ENCODE results near the gene PRAMEF27.
"Not testable (repeated sequence)": the region's sequence is repeated elsewhere in the genome, so short reads cannot be mapped to it uniquely, and the experiment has no call there.

The PRAMEF27 gene

DNA sequence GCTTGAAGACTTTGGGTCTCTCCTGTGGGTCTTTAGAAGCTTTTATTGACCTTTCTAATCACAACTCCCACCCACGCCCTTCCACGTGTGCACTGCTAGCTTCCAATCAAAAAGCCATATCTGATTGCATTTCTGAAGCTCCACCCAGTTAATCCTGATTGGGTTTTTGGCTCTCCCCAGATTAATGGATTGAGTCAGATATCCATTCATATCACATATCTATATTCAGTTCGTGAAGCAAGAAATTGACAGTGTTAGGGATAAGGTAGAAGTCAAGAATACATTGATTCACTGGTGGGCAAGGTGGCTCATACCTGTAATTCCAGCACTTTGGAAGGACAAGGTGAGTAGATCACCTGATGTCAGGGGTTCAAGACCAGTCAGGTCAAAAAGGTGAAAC, at the start of gene PRAMEF27:
Gene PRAMEF27, minus strand, starts transcription at position 101 of the 400 bp plus-strand sequence. CDS start 2,916 bp downstream, outside the sequence.
- H3K27me3 ChIP-seq (ENCODE audit: control insufficient read depth, insufficient read depth, low read length); H3K27ac ChIP-seq (ENCODE audit: low read length); DNase-seq (ENCODE audit: low read depth, low spot score); H3K4me3 ChIP-seq (ENCODE audit: low read length); H3K36me3 ChIP-seq (ENCODE audit: control insufficient read depth, insufficient read depth, low read length); H3K9me3 ChIP-seq (ENCODE audit: control insufficient read depth, insufficient read depth, low read length); H3K4me1 ChIP-seq (ENCODE audit: control insufficient read depth, insufficient read depth, low read length): not testable (repeated sequence)
- no CpG with 5 or more reads among the region's 3 CpGs for WGBS (ENCODE audit: insufficient coverage, insufficient read length)

GRCh38 chr1:13070474-13070873, 14.1 kb upstream of the PRAMEF27 start, which contains the start of gene PRAMEF25:
Gene PRAMEF25 (plus strand): TSS chr1:13070774. CDS start chr1:13073694, 2,920 bp downstream.
- not testable (repeated sequence) for H3K4me1 ChIP-seq (ENCODE audit: control insufficient read depth, insufficient read depth, low read length); H3K27ac ChIP-seq (ENCODE audit: low read length); H3K9me3 ChIP-seq (ENCODE audit: control insufficient read depth, insufficient read depth, low read length); H3K4me3 ChIP-seq (ENCODE audit: low read length); H3K27me3 ChIP-seq (ENCODE audit: control insufficient read depth, insufficient read depth, low read length); H3K36me3 ChIP-seq (ENCODE audit: control insufficient read depth, insufficient read depth, low read length); DNase-seq (ENCODE audit: low read depth, low spot score)
- no CpG with 5 or more reads among the region's 4 CpGs for WGBS (ENCODE audit: insufficient coverage, insufficient read length)

GRCh38 chr1:13019846-13020245, 36.5 kb downstream of the PRAMEF27 start:
- no CpG with 5 or more reads among the region's 9 CpGs for WGBS (ENCODE audit: insufficient coverage, insufficient read length)
- DNase-seq (ENCODE audit: low read depth, low spot score), result not testable (repeated sequence)

DNA sequence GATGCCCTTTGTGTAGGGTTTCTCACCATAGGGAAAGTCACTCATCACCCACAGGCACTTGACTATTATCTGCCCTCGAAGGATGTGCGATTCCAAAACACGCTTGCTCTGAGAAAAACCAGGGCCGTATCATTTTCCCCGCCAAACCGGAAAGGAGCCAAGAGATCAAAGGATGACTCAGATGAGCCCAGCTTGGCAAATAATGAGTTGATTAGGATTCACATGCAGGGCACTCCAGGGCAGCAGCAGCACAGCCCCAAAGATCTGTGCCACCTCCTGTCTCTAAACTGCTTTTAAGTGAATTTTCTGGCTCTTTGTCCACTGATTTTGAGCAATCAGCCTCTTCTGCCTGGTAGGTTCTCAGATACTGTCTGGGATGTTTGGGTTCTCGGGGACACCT, 44.4 kb downstream of the PRAMEF27 start:
- not testable (repeated sequence) for H3K27ac ChIP-seq (ENCODE audit: low read length); H3K36me3 ChIP-seq (ENCODE audit: control insufficient read depth, insufficient read depth, low read length); H3K27me3 ChIP-seq (ENCODE audit: control insufficient read depth, insufficient read depth, low read length); DNase-seq (ENCODE audit: low read depth, low spot score); H3K4me3 ChIP-seq (ENCODE audit: low read length); H3K4me1 ChIP-seq (ENCODE audit: control insufficient read depth, insufficient read depth, low read length); H3K9me3 ChIP-seq (ENCODE audit: control insufficient read depth, insufficient read depth, low read length)
- no CpG with 5 or more reads among the region's 7 CpGs for WGBS (ENCODE audit: insufficient coverage, insufficient read length)

More at GRCh38 chr1:13019846-13020245, 36.5 kb downstream of the PRAMEF27 start:
- not testable (repeated sequence) for H3K27ac ChIP-seq (ENCODE audit: low read length); H3K27me3 ChIP-seq (ENCODE audit: control insufficient read depth, insufficient read depth, low read length); H3K36me3 ChIP-seq (ENCODE audit: control insufficient read depth, insufficient read depth, low read length); H3K9me3 ChIP-seq (ENCODE audit: control insufficient read depth, insufficient read depth, low read length); H3K4me3 ChIP-seq (ENCODE audit: low read length); H3K4me1 ChIP-seq (ENCODE audit: control insufficient read depth, insufficient read depth, low read length)

GRCh38 chr1:13009348-13009747, 47.0 kb downstream of the PRAMEF27 start:
- H3K9me3 ChIP-seq (ENCODE audit: control insufficient read depth, insufficient read depth, low read length); H3K4me3 ChIP-seq (ENCODE audit: low read length); H3K27me3 ChIP-seq (ENCODE audit: control insufficient read depth, insufficient read depth, low read length); DNase-seq (ENCODE audit: low read depth, low spot score); H3K4me1 ChIP-seq (ENCODE audit: control insufficient read depth, insufficient read depth, low read length); H3K27ac ChIP-seq (ENCODE audit: low read length); H3K36me3 ChIP-seq (ENCODE audit: control insufficient read depth, insufficient read depth, low read length): not testable (repeated sequence)
- no CpG with 5 or more reads among the region's 3 CpGs for WGBS (ENCODE audit: insufficient coverage, insufficient read length)

DNA sequence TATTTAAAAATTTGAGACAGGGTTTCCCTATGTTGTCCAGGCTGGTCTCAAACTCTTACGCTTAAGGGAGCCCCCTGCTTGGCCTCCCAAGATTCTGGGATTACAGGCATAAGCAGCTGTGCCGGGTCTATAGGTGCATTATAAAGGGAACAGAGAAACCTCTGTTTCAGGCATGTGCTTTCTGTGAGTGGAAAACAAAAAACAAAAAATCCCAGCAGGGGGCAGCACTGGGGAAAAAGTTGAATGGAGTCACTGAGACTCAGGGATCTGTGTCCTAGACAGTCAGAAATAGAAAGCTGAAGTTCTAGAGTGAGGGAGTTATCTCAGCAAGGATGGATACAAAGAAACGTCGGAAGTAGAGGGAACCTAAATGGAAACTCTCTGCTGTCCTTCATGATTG, 50.6 kb downstream of the PRAMEF27 start:
- DNase-seq (ENCODE audit: low read depth, low spot score); H3K27ac ChIP-seq (ENCODE audit: low read length); H3K27me3 ChIP-seq (ENCODE audit: control insufficient read depth, insufficient read depth, low read length); H3K36me3 ChIP-seq (ENCODE audit: control insufficient read depth, insufficient read depth, low read length); H3K4me3 ChIP-seq (ENCODE audit: low read length); H3K4me1 ChIP-seq (ENCODE audit: control insufficient read depth, insufficient read depth, low read length); H3K9me3 ChIP-seq (ENCODE audit: control insufficient read depth, insufficient read depth, low read length): not testable (repeated sequence)
- no CpG with 5 or more reads among the region's 4 CpGs for WGBS (ENCODE audit: insufficient coverage, insufficient read length)
